VCaP (cell line): ENCODE data around the gene RNF10.
"Not testable (repeated sequence)": the region's sequence is repeated elsewhere in the genome, so short reads cannot be mapped to it uniquely, and the experiment has no call there.

Source experiments
- H3K27ac ChIP-seq: fragments of 450-650 bp; 2 replicates; pipeline ENCODE4 v1.5.1; 2017
- CTCF ChIP-seq: fragments of 450-650 bp; conservative IDR thresholded peaks from 2 replicates; pipeline ENCODE4 v1.5.1; 2017; ENCODE audit warnings: mild to moderate bottlenecking, moderate library complexity

Gene RNF10

DNA sequence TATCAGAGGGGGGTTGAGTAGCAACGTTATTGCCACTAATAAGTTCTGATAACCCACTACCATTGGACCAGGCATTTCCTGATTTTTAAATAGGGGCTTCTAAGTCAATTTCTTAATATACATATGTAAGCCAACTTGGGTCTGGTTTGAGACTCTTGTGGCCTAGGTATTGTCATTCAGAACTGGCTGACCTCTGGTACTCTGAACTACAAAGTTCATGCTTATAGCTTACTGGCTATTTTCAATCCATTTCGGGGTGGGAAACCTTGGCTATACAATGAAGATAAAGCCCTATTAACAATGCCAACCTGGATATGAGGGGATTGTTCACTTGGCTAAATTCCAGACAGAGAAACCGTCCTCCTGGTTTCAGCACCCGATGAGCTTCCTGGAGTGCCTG, 29.6 kb upstream of the RNF10 start:
- no peak overlapping the region for H3K27ac ChIP-seq
- no peak for TF ChIP-seq CTCF

GRCh38 chr12:120508537-120508936, 25.6 kb upstream of the RNF10 start:
- H3K27ac ChIP-seq, result no peak overlapping the region
- TF ChIP-seq CTCF, result no peak

DNA sequence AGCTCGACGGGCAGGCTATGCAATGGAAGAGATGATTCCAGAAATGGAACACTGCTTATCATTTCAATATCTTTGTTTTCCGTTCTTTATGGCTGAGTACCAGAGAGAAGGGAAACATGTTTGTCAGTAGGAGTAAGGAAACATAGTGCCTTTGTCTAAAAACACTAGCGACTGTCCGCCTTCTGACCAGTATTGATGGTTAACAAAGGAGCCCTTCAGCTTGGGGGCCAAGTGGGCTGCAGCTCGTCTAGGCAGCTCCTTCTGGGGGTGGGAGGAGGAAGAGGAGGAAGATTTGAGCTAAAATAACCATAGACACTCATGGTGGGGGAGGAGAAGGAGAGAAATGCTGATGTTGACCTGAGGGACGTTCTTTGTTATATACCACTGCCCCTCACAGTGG, 20.2 kb upstream of the RNF10 start:
- H3K27ac ChIP-seq, result no peak overlapping the region
- no peak for TF ChIP-seq CTCF

DNA sequence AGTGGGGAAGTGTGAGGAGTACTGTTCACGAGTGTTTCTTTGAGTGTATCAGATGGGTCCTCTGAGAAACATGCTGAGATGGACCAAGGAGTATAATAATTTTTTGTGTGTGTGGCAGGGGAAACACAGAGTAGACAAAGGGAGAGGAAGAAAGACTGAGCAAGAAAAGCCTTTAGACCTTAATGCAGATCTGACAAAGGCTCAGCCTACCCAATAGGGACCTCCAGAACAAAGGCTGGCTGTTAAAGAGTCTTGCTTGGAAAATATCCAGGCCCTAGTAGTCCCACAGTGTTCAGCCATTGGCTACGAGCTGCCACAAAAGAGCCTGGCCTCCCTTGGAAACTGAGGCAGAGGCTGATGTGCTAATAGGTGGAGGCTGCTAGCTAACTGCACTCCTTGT, 18.7 kb upstream of the RNF10 start:
- no peak for TF ChIP-seq CTCF

GRCh38 chr12:120519324-120519723, 14.8 kb upstream of the RNF10 start:
- not testable (repeated sequence) for H3K27ac ChIP-seq

More for the DNA sequence above, 18.7 kb upstream of the RNF10 start:
- H3K27ac ChIP-seq, result no peak overlapping the region

GRCh38 chr12:120522568-120522967, 11.6 kb upstream of the RNF10 start:
- no peak for TF ChIP-seq CTCF
- H3K27ac ChIP-seq, result no peak overlapping the region

DNA sequence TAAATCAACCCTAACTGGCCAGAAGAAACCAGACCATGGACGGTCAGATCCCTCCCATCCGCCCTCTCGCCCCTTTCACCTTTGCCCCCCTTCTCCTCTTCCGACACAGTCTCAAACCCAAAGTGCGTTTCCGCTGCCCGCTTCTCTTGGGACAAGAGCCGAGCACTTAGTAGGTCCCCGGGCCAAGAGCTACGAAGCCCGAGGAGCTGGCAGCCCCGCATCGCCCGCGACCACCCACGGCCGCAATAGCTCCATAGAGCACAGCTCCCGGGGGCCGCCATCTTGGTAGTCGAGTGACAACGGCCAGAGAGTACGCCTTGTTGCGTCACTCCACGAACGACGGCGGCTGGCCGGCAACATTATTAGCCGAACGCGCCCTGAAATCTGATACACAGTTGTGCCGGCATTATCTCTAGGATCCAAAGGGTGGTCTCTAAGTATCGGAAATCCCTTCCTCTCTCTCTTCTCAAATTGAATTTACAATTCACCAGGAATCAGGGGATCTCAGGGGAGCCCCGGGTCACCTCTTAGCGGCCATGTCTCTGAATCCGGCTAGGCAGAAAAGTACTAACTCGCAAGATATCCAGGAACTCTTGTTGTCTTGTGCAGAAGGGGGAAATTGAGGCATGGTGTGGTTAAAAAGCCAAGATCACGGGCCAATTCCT, 5.2 kb upstream of the RNF10 start, which contains the start of gene COQ5:
Gene COQ5 (minus strand): TSS at position 298 of the 665 bp plus-strand sequence. CDS start 17 bp downstream, at position 281.
- H3K27ac ChIP-seq, result peak within 1 kb of the TSS; percentile 95
- no peak for TF ChIP-seq CTCF

DNA sequence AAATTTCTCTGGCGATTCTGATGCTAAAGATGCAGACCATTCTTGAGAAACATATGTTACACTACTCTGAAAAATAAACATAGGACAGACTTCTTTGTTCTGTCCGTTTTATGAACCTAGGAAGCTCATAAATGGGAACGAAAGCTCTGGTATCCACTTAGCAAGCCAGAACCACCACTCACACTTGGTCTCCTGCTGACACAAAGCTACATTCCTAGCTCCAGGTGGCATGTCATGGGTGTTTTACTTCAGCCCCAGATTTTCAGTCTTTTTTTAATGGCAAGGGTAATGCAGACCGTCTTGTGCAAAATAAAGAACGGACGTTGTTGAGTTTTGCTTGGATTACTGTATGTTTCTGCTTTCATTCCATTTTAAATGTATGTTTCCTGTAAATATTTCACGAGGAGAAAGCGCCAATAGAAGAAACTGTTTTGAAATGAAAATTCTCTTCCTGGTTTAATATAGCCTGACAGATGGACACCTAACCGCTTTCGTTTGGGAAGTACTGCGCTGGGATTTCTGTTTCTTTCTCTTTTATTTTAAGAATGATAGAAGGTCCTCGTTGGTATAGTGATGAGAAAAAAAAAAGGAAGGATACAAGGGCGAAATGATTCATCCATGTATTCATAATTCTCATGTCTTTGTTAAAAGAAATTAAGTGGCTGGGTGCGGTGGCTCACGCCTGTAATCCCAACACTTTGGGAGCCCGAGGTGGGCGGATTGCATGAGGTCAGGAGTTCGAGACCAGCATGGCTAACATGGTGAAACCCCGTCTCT, 4.3 kb upstream of the RNF10 start:
- peak overlapping the region; percentile 95 for H3K27ac ChIP-seq
- TF ChIP-seq CTCF, result no peak

GRCh38 chr12:120530418-120530761, 3.8 kb upstream of the RNF10 start:
- peak overlapping the region; percentile 95 for H3K27ac ChIP-seq
